Endodermal cell (in vitro differentiated cells): ENCODE results near the gene CALHM5. TPM values are rescaled to one million over a fixed set of nuclear protein-coding genes. Genes with fewer than 3 reads are reported as not detected.

Experiments
- DNase-seq: peaks from one replicate; pipeline ENCODE4 v3.0.0-alpha.2; 2017
- H3K27ac ChIP-seq: 2 replicates; pipeline ENCODE4 v1.5.1; 2013; ENCODE audit warnings: mild to moderate bottlenecking, low read depth, low read length, moderate library complexity
- H3K27me3 ChIP-seq: 2 replicates; pipeline ENCODE4 v1.6.1; 2013; ENCODE audit warnings: mild to moderate bottlenecking, low read length, moderate library complexity; ENCODE audit not compliant: insufficient read depth, control insufficient read depth, poor library complexity, severe bottlenecking
- H3K36me3 ChIP-seq: 2 replicates; pipeline ENCODE4 v1.7.0; 2013; ENCODE audit warnings: mild to moderate bottlenecking, low read length, moderate library complexity; ENCODE audit not compliant: control insufficient read depth, insufficient read depth
- H3K4me1 ChIP-seq: one replicate; pipeline ENCODE4 v1.7.0; 2013; ENCODE audit warnings: low read length; ENCODE audit not compliant: control insufficient read depth, insufficient read depth
- H3K4me3 ChIP-seq: 2 replicates; pipeline ENCODE4 v1.5.1; 2013; ENCODE audit warnings: mild to moderate bottlenecking, low read length, moderate library complexity
- H3K9ac ChIP-seq: 2 replicates; pipeline ENCODE4 v1.6.1; 2013; ENCODE audit warnings: mild to moderate bottlenecking, low read length, moderate library complexity; ENCODE audit not compliant: poor library complexity, severe bottlenecking; ENCODE audit errors: extremely low read depth
- H3K9me3 ChIP-seq: 2 replicates; pipeline ENCODE4 v1.6.1; 2013; ENCODE audit warnings: mild to moderate bottlenecking, low read length, moderate library complexity; ENCODE audit not compliant: control insufficient read depth
- H3K27ac Mint-ChIP-seq: 2 replicates; pipeline ENCODE4 v1.8.0; 2020; ENCODE audit warnings: mixed read lengths
- H3K27me3 Mint-ChIP-seq: 2 replicates; pipeline ENCODE4 v1.8.0; 2021; ENCODE audit warnings: mild to moderate bottlenecking, mixed read lengths; ENCODE audit not compliant: insufficient read depth
- H3K36me3 Mint-ChIP-seq: 2 replicates; pipeline ENCODE4 v1.8.0; 2020; ENCODE audit warnings: low read depth, mixed read lengths
- H3K4me1 Mint-ChIP-seq: 2 replicates; pipeline ENCODE4 v1.8.0; 2020; ENCODE audit warnings: mixed read lengths
- H3K4me3 Mint-ChIP-seq: 2 replicates; pipeline ENCODE4 v1.8.0; 2020; ENCODE audit warnings: mild to moderate bottlenecking, moderate library complexity, mixed read lengths
- H3K9me3 Mint-ChIP-seq: 2 replicates; pipeline ENCODE4 v1.8.0; 2020; ENCODE audit warnings: mild to moderate bottlenecking, mixed read lengths
- CTCF ChIP-seq: fragments of 200-600 bp; sonication (generic); conservative IDR thresholded peaks from 2 replicates; pipeline ENCODE4 v1.5.0; 2021; ENCODE audit warnings: antibody characterized with exemption, mild to moderate bottlenecking
- WGBS, 2 experiments: methylation state at CpG; one replicate each; pipeline versions ENCODE4 v1.1.5 to v1.1.7; 2013; ENCODE audit warnings: missing lambda C conversion rate in 2 of 2, mixed read lengths in 1 of 2; ENCODE audit not compliant: insufficient coverage in 1 of 2, insufficient read length in 1 of 2; 5-methylcytosine and 5-hydroxymethylcytosine counted together
- total RNA-seq, 2 donors: library from RNA; stranded (reverse); fragmentation: NEBNext Ultra II Directional in 1 of 2; extraction: Animal tissue kit (Norgen Biotek cat#: 25700) in 1 of 2; gene quantifications; 2 replicates in 1 of 2; 3 replicates in 1 of 2; pipeline ENCODE4 v1.2.1, GENCODE V29; 2021

The CALHM5 gene
- total RNA-seq, 2 donors from 2014 or later = 0.18 to 0.20 TPM

GRCh38 chr6:116512111-116512559 is 696 bp downstream of the CALHM5 start:
- Histone ChIP-seq H3K9ac (peak overlapping the region; percentile 7), H3K4me3 (peak overlapping the region; percentile 61), H3K27ac (peak overlapping the region; percentile 90), H3K4me1 (peaks cover 7% of the 10 kb centered on the region), H3K9me3 (peaks cover 11% of the 10 kb centered on the region), H3K27me3 (no peaks in the 10 kb centered on the region), H3K36me3 (no peaks in the 10 kb centered on the region)
- H3K9me3 Mint-ChIP-seq = peaks cover 7% of the 10 kb centered on the region
- no peaks in the 10 kb centered on the region for H3K36me3 Mint-ChIP-seq
- no peak for DNase-seq
- H3K4me3 Mint-ChIP-seq = no peak overlapping the region
- no peaks in the 10 kb centered on the region for H3K27me3 Mint-ChIP-seq
- TF ChIP-seq CTCF = no peak
- 88 to 91% methylated on average over 1 to 4 of the region's 4 CpGs for WGBS, 2 experiments
- peak overlapping the region; percentile 87 for H3K27ac Mint-ChIP-seq
- H3K4me1 Mint-ChIP-seq = peaks cover 15% of the 10 kb centered on the region

GRCh38 chr6:116512734-116513133 is 1.3 kb downstream of the CALHM5 start:
- peaks cover 7% of the 10 kb centered on the region for H3K4me1 ChIP-seq
- Mint-ChIP-seq H3K27me3 (no peaks in the 10 kb centered on the region), H3K36me3 (no peaks in the 10 kb centered on the region), H3K27ac (no peak overlapping the region), H3K4me3 (no peak overlapping the region), H3K9me3 (peaks cover 7% of the 10 kb centered on the region), H3K4me1 (peaks cover 15% of the 10 kb centered on the region)
- DNase-seq = no peak
- no peak for TF ChIP-seq CTCF
- H3K4me3 ChIP-seq = peak overlapping the region; percentile 61
- peaks cover 11% of the 10 kb centered on the region for H3K9me3 ChIP-seq
- no peaks in the 10 kb centered on the region for H3K36me3 ChIP-seq
- H3K27ac ChIP-seq = no peak overlapping the region
- H3K27me3 ChIP-seq = no peaks in the 10 kb centered on the region
- no peak overlapping the region for H3K9ac ChIP-seq

GRCh38 chr6:116513224-116513875 is 1.9 kb downstream of the CALHM5 start:
- Mint-ChIP-seq H3K4me1 (peaks cover 15% of the 10 kb centered on the region), H3K36me3 (no peaks in the 10 kb centered on the region), H3K9me3 (peaks cover 7% of the 10 kb centered on the region), H3K27me3 (peaks cover 4% of the 10 kb centered on the region), H3K27ac (no peak overlapping the region), H3K4me3 (no peak overlapping the region)
- Histone ChIP-seq H3K36me3 (no peaks in the 10 kb centered on the region), H3K27ac (no peak overlapping the region), H3K9me3 (peaks cover 11% of the 10 kb centered on the region), H3K9ac (no peak overlapping the region), H3K27me3 (no peaks in the 10 kb centered on the region), H3K4me1 (peaks cover 7% of the 10 kb centered on the region), H3K4me3 (peak overlapping the region; percentile 61)
- TF ChIP-seq CTCF = no peak
- 92 to 95% methylated on average over 2 of the region's 2 CpGs for WGBS, 2 experiments
- no peak for DNase-seq
